ENCODE measurements around the gene SRSF8. TPM values are rescaled to one million over a fixed set of nuclear protein-coding genes. Genes with fewer than 3 reads are reported as not detected.
A peak's percentile ranks its signal among the peaks of the same experiment; 100 is the strongest.

Gene SRSF8
- total and polyA plus RNA-seq, 2 donors (not counting 1 experiment from before 2014, with no cell fraction given): 44.4 to 69.5 TPM

DNA sequence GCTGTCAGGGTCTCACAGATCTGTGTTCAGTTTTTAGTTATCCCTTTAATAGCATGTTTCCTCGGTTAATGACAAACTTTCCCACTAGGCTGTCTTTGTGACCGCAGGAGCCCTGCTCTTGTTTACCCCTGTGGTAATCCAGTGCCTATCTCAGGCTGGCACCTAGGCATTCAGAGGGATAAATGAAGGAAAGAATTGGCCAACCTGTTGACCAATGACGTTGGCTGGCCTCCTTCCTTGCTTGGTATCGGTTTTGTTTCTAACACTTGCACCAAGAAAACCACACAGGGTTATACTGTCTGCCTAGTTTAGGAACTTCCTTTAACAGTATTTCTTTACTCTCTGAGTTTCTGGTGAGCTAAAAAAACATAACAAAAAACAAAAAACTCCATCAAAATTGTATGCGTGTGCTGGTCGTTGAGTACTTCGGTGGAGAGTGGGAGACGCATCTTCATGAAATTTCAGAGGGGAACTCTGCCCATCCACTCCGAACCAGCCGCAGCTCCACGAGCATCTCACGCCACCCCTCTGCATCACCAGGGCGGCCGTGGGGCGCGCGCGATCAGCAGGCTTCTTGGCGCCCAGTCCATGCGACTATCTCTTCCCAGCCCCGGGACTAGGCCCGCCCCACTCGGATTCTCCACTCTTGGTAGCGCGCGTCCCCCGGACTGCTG, 22.4 kb downstream of the SRSF8 start:
- Histone ChIP-seq H4K20me1 (ENCODE audit: control insufficient read depth, insufficient read depth, low read length, poor library complexity, severe bottlenecking) (peaks cover 10% of the 10 kb centered on the region), H3K79me2 (ENCODE audit: control insufficient read depth, insufficient read depth, low read length) (peaks cover 41% of the 10 kb centered on the region), H2AFZ (ENCODE audit: insufficient read depth, low read depth, low read length, poor library complexity, severe bottlenecking) (peak overlapping the region; percentile 95), H3K27me3 (replicated peaks in 1 of 4; ENCODE audit: control extremely low read depth in 1 of 4, control insufficient read depth in 3 of 4, insufficient read depth in 4 of 4, low read length in 3 of 4) (no peaks in the 10 kb centered on the region), H3K27ac (ENCODE audit: low read length in 2 of 2) (peak overlapping the region; percentile 79 to 94), H3K9me3 (ENCODE audit: control extremely low read depth in 1 of 3, control insufficient read depth in 2 of 3, insufficient read depth in 1 of 3, low read length in 2 of 3) (no peaks in the 10 kb centered on the region), H3K4me3 (ENCODE audit: control extremely low read depth in 1 of 5, extremely low read depth in 1 of 5, insufficient read depth in 1 of 5, low read depth in 2 of 5, low read length in 4 of 5) (peak overlapping the region in 4 of 5 experiments; percentile 73 to 82 (median 80)), H3K9ac (ENCODE audit: low read length) (peak overlapping the region; percentile 83), H3K4me1 (ENCODE audit: control insufficient read depth in 2 of 2, insufficient read depth in 2 of 2, low read length in 2 of 2) (peaks cover 44 to 48% of the 10 kb centered on the region in 2 donors), H3K4me2 (replicated peaks; ENCODE audit: low read depth, low read length, poor library complexity, severe bottlenecking) (peak overlapping the region; percentile 85), H3K36me3 (replicated peaks in 1 of 2; ENCODE audit: control extremely low read depth in 1 of 2, control insufficient read depth in 1 of 2, extremely low read depth in 1 of 2, insufficient read depth in 2 of 2, low read length in 1 of 2) (no peaks in the 10 kb centered on the region)
- POLR2A ChIA-PET: interaction anchor here (0.6 to 3.2 kb wide), 10 partner anchors 10 to 701 kb away, joined by 3 to 46 read pairs (median 5); partner anchors contain the start of genes CEP57, CWC15, FAM76B and KDM4D
- TF ChIP-seq EZH2 (IDR thresholded peaks at IDR 0.05; ENCODE audit: borderline replicate concordance, insufficient read depth, low read depth, low read length, poor library complexity, severe bottlenecking): no peak
- TF ChIP-seq, protein P1, sequence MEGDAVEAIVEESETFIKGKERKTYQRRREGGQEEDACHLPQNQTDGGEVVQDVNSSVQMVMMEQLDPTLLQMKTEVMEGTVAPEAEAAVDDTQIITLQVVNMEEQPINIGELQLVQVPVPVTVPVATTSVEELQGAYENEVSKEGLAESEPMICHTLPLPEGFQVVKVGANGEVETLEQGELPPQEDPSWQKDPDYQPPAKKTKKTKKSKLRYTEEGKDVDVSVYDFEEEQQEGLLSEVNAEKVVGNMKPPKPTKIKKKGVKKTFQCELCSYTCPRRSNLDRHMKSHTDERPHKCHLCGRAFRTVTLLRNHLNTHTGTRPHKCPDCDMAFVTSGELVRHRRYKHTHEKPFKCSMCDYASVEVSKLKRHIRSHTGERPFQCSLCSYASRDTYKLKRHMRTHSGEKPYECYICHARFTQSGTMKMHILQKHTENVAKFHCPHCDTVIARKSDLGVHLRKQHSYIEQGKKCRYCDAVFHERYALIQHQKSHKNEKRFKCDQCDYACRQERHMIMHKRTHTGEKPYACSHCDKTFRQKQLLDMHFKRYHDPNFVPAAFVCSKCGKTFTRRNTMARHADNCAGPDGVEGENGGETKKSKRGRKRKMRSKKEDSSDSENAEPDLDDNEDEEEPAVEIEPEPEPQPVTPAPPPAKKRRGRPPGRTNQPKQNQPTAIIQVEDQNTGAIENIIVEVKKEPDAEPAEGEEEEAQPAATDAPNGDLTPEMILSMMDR (IDR thresholded peaks at IDR 0.05): no peak
- Mint-ChIP-seq H3K4me3 (peak overlapping the region; percentile 94), H3K9me3 (ENCODE audit: insufficient read depth) (no peaks in the 10 kb centered on the region), H3K27me3 (no peaks in the 10 kb centered on the region), H3K4me1 (peaks cover 52% of the 10 kb centered on the region), H3K27ac (peak overlapping the region; percentile 98)
- DNase-seq (no peak), ATAC-seq (ENCODE audit: low read depth) (peak; percentile 60)
- intact Hi-C loops (cut with micrococcal nuclease): loop anchor here (1.0 to 5.0 kb wide), 7 partner anchors 22 to 700 kb away; partner anchors contain the start of genes ANKRD49, CWC15, FAM76B and KDM4D
- WGBS (ENCODE audit: insufficient coverage): 3% methylated on average over 20 of the region's 27 CpGs
- CTCF ChIA-PET: interaction anchor here (1.0 to 7.0 kb wide), 10 partner anchors 9 to 675 kb away, joined by 3 to 96 read pairs (median 5); partner anchors contain the start of genes SESN3 and SRSF8

Measured in B cell (primary cell).